CD14-positive monocyte (primary cell): Measurements from ENCODE around the gene KCNJ11. TPM values are rescaled to one million over a fixed set of nuclear protein-coding genes. Genes with fewer than 3 reads are reported as not detected.
A peak's percentile ranks its signal among the peaks of the same experiment; 100 is the strongest.

Experiments used
- DNase-seq, 3 donors: peaks; one replicate each; pipeline ENCODE4 v3.0.0-alpha.2; 2011 to 2022
- H2AFZ ChIP-seq: 2 replicates; pipeline ENCODE4 v1.6.0; 2012; ENCODE audit warnings: mild to moderate bottlenecking, low read depth, low read length, inconsistent platforms; ENCODE audit not compliant: insufficient read depth, poor library complexity, severe bottlenecking
- H3K27ac ChIP-seq, 2 donors: 1 replicate in 1 of 2; 2 replicates in 1 of 2; pipeline ENCODE4 v1.5.1; 2012 to 2013; ENCODE audit warnings: low read length in 2 of 2, control low read depth in 1 of 2, inconsistent platforms in 1 of 2, low read depth in 1 of 2, mild to moderate bottlenecking in 1 of 2
- H3K27me3 ChIP-seq, 2 donors: one replicate each; pipeline versions ENCODE4 v1.6.0 to v1.6.1; 2011 to 2013; ENCODE audit warnings: low read length in 2 of 2; ENCODE audit not compliant: control insufficient read depth in 2 of 2, insufficient read depth in 2 of 2
- H3K36me3 ChIP-seq, 2 donors: replicated peaks in 1 of 2; 1 replicate in 1 of 2; 2 replicates in 1 of 2; pipeline versions ENCODE4 v1.5.1 to v1.6.1; 2012 to 2013; ENCODE audit warnings: low read length in 2 of 2, control low read depth in 1 of 2, inconsistent platforms in 1 of 2, mild to moderate bottlenecking in 1 of 2; ENCODE audit not compliant: insufficient read depth in 2 of 2, control insufficient read depth in 1 of 2
- H3K4me1 ChIP-seq, 2 donors: 1 replicate in 1 of 2; 2 replicates in 1 of 2; pipeline versions ENCODE4 v1.5.1 to v1.6.1; 2012 to 2013; ENCODE audit warnings: low read length in 2 of 2, control low read depth in 1 of 2, inconsistent platforms in 1 of 2, mild to moderate bottlenecking in 1 of 2, moderate library complexity in 1 of 2; ENCODE audit not compliant: insufficient read depth in 2 of 2, control insufficient read depth in 1 of 2
- H3K4me2 ChIP-seq: replicated peaks from 2 replicates; pipeline ENCODE3; 2012; ENCODE audit warnings: low read length, moderate library complexity, mild to moderate bottlenecking; ENCODE audit not compliant: poor library complexity, severe bottlenecking; ENCODE audit errors: extremely low read depth
- H3K4me3 ChIP-seq, 3 experiments: fragments of 200-600 bp in 1 of 3; sonication (generic) in 1 of 3; replicated peaks in 1 of 3; 1 replicate in 2 of 3; 2 replicates in 1 of 3; pipeline ENCODE4 v1.5.1; 2011 to 2013; ENCODE audit warnings: low read length in 3 of 3, mild to moderate bottlenecking in 3 of 3, control low read depth in 2 of 3, low read depth in 2 of 3, inconsistent platforms in 1 of 3, moderate library complexity in 1 of 3
- H3K79me2 ChIP-seq: 2 replicates; pipeline ENCODE4 v1.6.0; 2012; ENCODE audit warnings: mild to moderate bottlenecking, control low read depth, inconsistent platforms, low read length, moderate library complexity; ENCODE audit not compliant: insufficient read depth
- H3K9ac ChIP-seq: 2 replicates; pipeline ENCODE4 v1.6.0; 2017; ENCODE audit warnings: low read length, mild to moderate bottlenecking; ENCODE audit not compliant: insufficient read depth, poor library complexity, severe bottlenecking
- H3K9me3 ChIP-seq, 2 donors: replicated peaks in 1 of 2; 1 replicate in 1 of 2; 2 replicates in 1 of 2; pipeline versions ENCODE4 v1.5.1 to v1.6.1; 2012 to 2013; ENCODE audit warnings: low read length in 2 of 2, control low read depth in 1 of 2; ENCODE audit not compliant: control insufficient read depth in 1 of 2, insufficient read depth in 1 of 2
- H4K20me1 ChIP-seq: 2 replicates; pipeline ENCODE4 v1.6.0; 2012; ENCODE audit warnings: mild to moderate bottlenecking, low read length, control low read depth, moderate library complexity; ENCODE audit not compliant: insufficient read depth
- H3K27ac Mint-ChIP-seq, 7 donors: one replicate each; pipeline ENCODE4 v1.8.0; 2020; ENCODE audit warnings: mild to moderate bottlenecking in 7 of 7, mixed read lengths in 7 of 7, moderate library complexity in 6 of 7, inconsistent platforms in 2 of 7
- H3K27me3 Mint-ChIP-seq, 3 donors: one replicate each; pipeline ENCODE4 v1.8.0; 2021 to 2022; ENCODE audit warnings: low read depth in 3 of 3, mild to moderate bottlenecking in 3 of 3, mixed read lengths in 3 of 3, moderate library complexity in 3 of 3, inconsistent platforms in 1 of 3
- H3K36me3 Mint-ChIP-seq, 2 donors: one replicate each; pipeline ENCODE4 v1.8.0; 2020; ENCODE audit warnings: mixed read lengths in 2 of 2, inconsistent platforms in 1 of 2, mild to moderate bottlenecking in 1 of 2
- H3K4me1 Mint-ChIP-seq: one replicate; pipeline ENCODE4 v1.8.0; 2020; ENCODE audit warnings: mild to moderate bottlenecking, mixed read lengths
- H3K4me3 Mint-ChIP-seq, 2 donors: one replicate each; pipeline ENCODE4 v1.8.0; 2020; ENCODE audit warnings: mild to moderate bottlenecking in 2 of 2, mixed read lengths in 2 of 2, moderate library complexity in 1 of 2
- H3K9me3 Mint-ChIP-seq, 7 donors: one replicate each; pipeline ENCODE4 v1.8.0; 2020 to 2022; ENCODE audit warnings: mixed read lengths in 7 of 7, mild to moderate bottlenecking in 6 of 7, moderate library complexity in 6 of 7, inconsistent platforms in 2 of 7
- CTCF ChIP-seq: fragments of 200-600 bp; IDR thresholded peaks from one replicate; pipeline ENCODE4 v1.8.0; 2022; ENCODE audit warnings: antibody characterized with exemption, mild to moderate bottlenecking
- WGBS: methylation state at CpG from one replicate; pipeline ENCODE4 v1.1.5; 2013; ENCODE audit warnings: missing lambda C conversion rate; ENCODE audit not compliant: insufficient coverage; 5-methylcytosine and 5-hydroxymethylcytosine counted together
- intact Hi-C, 2 donors: fragments of 100-400 bp; cut with micrococcal nuclease; formaldehyde crosslinking; loops; one replicate each; pipeline versions ENCODE4 v1.15.0 to v1.15.1; 2023
- polyA plus RNA-seq, 3 donors: library from polyadenylated mRNA; depleted of rRNA in 1 of 3; unstranded in 2 of 3; stranded (reverse) in 1 of 3; fragments of 300-500 nt in 2 of 3; fragments of >200 nt in 1 of 3; fragmentation: Illumina TruSeq in 2 of 3; gene quantifications; 1 replicate in 2 of 3; 2 replicates in 1 of 3; pipeline ENCODE4 v1.2.3, GENCODE V29; 2012 to 2021

Gene KCNJ11
- polyA plus RNA-seq, 3 donors = 0.09 TPM; not detected in 2

- Mint-ChIP-seq H3K4me3 (no peak overlapping the region), H3K27ac (peak overlapping the region in 1 of 7 donors; percentile 20), H3K4me1 (no peaks in the 10 kb centered on the region), H3K36me3 (no peaks in the 10 kb centered on the region), H3K27me3 (peaks cover 0 to 4% (median 3%) of the 10 kb centered on the region in 3 donors), H3K9me3 (peaks cover 0 to 2% (median 0%) of the 10 kb centered on the region in 7 donors)
- Histone ChIP-seq H3K9ac (no peak overlapping the region), H2AFZ (no peak overlapping the region), H3K4me2 (no peak overlapping the region), H3K4me1 (no peaks in the 10 kb centered on the region), H3K4me3 (no peak overlapping the region), H3K36me3 (no peaks in the 10 kb centered on the region), H3K79me2 (no peaks in the 10 kb centered on the region), H4K20me1 (no peaks in the 10 kb centered on the region), H3K27ac (no peak overlapping the region), H3K9me3 (no peaks in the 10 kb centered on the region), H3K27me3 (no peaks in the 10 kb centered on the region)
- DNase-seq = no peak
- intact Hi-C loops = no loop called here
- no peak for TF ChIP-seq CTCF
- WGBS = 79% methylated on average over 4 of the region's 8 CpGs
Observed at GRCh38 chr11:17414317-17414737, 25.9 kb upstream of the KCNJ11 start.

- 93% methylated on average over 6 of the region's 15 CpGs for WGBS
- TF ChIP-seq CTCF = no peak
- no peak overlapping the region for H3K9ac ChIP-seq
- no peak overlapping the region for H3K4me3 ChIP-seq
- intact Hi-C loops = no loop called here
- H3K9me3 Mint-ChIP-seq = peaks cover 0 to 2% (median 0%) of the 10 kb centered on the region in 7 donors
- H3K79me2 ChIP-seq = no peaks in the 10 kb centered on the region
- H2AFZ ChIP-seq = no peak overlapping the region
- H3K4me2 ChIP-seq = no peak overlapping the region
- H3K36me3 ChIP-seq = no peaks in the 10 kb centered on the region
- DNase-seq = no peak
- no peak overlapping the region for H3K27ac ChIP-seq
- no peaks in the 10 kb centered on the region for H3K36me3 Mint-ChIP-seq
- H3K9me3 ChIP-seq = no peaks in the 10 kb centered on the region
- H3K27ac Mint-ChIP-seq = peak overlapping the region in 1 of 7 donors; percentile 20
- H3K4me1 Mint-ChIP-seq = no peaks in the 10 kb centered on the region
- H3K27me3 ChIP-seq = no peaks in the 10 kb centered on the region
- H3K27me3 Mint-ChIP-seq = peaks cover 0 to 4% (median 3%) of the 10 kb centered on the region in 3 donors
- no peaks in the 10 kb centered on the region for H3K4me1 ChIP-seq
- no peak overlapping the region for H3K4me3 Mint-ChIP-seq
- no peaks in the 10 kb centered on the region for H4K20me1 ChIP-seq
Observed at GRCh38 chr11:17413414-17414316, 25.2 kb upstream of the KCNJ11 start.
